Measurements from ENCODE around the gene PPARG.

DNA sequence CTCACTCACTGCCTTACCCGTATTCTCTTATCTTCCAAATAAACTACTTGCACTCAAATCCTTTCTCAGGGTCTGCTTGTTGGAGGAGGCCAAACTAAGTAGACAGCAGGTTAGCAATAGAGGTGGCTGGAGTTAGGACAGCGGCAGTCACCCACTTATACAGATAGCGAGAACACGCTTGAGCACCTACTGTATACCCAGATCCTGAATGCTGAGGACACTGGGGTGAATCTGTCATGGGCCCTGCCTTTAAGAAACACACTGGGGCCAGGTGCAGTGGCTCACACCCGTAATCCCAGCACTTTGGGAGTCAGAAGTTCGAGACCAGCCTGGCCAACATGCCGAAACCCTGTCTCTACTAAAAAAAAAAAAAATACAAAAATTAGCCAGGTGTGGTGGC lies 157.4 kb downstream of the PPARG start:
- TF ChIP-seq JUN (IDR thresholded peaks at IDR 0.05) (no peak), MAZ (IDR thresholded peaks at IDR 0.05; ENCODE audit: borderline replicate concordance, low read depth, low read length) (no peak), POLR2A (IDR thresholded peaks at IDR 0.05; ENCODE audit: low read length) (no peak), HOXB5 (CRISPR knock-in tag; IDR thresholded peaks at IDR 0.05) (no peak), BHLHE40 (IDR thresholded peaks at IDR 0.05; ENCODE audit: low read depth, low read length) (no peak), RFX5 (IDR thresholded peaks at IDR 0.05) (no peak), NR3C1 (IDR thresholded peaks at IDR 0.05) (no peak), JUNB (IDR thresholded peaks at IDR 0.05) (no peak), CBX2 (IDR thresholded peaks at IDR 0.05; ENCODE audit: borderline replicate concordance, low read depth) (no peak)
- TF ChIP-seq, protein P1, sequence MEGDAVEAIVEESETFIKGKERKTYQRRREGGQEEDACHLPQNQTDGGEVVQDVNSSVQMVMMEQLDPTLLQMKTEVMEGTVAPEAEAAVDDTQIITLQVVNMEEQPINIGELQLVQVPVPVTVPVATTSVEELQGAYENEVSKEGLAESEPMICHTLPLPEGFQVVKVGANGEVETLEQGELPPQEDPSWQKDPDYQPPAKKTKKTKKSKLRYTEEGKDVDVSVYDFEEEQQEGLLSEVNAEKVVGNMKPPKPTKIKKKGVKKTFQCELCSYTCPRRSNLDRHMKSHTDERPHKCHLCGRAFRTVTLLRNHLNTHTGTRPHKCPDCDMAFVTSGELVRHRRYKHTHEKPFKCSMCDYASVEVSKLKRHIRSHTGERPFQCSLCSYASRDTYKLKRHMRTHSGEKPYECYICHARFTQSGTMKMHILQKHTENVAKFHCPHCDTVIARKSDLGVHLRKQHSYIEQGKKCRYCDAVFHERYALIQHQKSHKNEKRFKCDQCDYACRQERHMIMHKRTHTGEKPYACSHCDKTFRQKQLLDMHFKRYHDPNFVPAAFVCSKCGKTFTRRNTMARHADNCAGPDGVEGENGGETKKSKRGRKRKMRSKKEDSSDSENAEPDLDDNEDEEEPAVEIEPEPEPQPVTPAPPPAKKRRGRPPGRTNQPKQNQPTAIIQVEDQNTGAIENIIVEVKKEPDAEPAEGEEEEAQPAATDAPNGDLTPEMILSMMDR (IDR thresholded peaks at IDR 0.05) = no peak
- TF ChIP-seq, protein P2, sequence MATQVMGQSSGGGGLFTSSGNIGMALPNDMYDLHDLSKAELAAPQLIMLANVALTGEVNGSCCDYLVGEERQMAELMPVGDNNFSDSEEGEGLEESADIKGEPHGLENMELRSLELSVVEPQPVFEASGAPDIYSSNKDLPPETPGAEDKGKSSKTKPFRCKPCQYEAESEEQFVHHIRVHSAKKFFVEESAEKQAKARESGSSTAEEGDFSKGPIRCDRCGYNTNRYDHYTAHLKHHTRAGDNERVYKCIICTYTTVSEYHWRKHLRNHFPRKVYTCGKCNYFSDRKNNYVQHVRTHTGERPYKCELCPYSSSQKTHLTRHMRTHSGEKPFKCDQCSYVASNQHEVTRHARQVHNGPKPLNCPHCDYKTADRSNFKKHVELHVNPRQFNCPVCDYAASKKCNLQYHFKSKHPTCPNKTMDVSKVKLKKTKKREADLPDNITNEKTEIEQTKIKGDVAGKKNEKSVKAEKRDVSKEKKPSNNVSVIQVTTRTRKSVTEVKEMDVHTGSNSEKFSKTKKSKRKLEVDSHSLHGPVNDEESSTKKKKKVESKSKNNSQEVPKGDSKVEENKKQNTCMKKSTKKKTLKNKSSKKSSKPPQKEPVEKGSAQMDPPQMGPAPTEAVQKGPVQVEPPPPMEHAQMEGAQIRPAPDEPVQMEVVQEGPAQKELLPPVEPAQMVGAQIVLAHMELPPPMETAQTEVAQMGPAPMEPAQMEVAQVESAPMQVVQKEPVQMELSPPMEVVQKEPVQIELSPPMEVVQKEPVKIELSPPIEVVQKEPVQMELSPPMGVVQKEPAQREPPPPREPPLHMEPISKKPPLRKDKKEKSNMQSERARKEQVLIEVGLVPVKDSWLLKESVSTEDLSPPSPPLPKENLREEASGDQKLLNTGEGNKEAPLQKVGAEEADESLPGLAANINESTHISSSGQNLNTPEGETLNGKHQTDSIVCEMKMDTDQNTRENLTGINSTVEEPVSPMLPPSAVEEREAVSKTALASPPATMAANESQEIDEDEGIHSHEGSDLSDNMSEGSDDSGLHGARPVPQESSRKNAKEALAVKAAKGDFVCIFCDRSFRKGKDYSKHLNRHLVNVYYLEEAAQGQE (IDR thresholded peaks at IDR 0.05) = no peak
- TF ChIP-seq, protein P3, sequence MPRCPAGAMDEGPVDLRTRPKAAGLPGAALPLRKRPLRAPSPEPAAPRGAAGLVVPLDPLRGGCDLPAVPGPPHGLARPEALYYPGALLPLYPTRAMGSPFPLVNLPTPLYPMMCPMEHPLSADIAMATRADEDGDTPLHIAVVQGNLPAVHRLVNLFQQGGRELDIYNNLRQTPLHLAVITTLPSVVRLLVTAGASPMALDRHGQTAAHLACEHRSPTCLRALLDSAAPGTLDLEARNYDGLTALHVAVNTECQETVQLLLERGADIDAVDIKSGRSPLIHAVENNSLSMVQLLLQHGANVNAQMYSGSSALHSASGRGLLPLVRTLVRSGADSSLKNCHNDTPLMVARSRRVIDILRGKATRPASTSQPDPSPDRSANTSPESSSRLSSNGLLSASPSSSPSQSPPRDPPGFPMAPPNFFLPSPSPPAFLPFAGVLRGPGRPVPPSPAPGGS (IDR thresholded peaks at IDR 0.05) = no peak
